ENCODE data around the gene SH3PXD2B.
"Not testable (repeated sequence)": the region's sequence is repeated elsewhere in the genome, so short reads cannot be mapped to it uniquely, and the experiment has no call there.

SH3PXD2B gene

DNA sequence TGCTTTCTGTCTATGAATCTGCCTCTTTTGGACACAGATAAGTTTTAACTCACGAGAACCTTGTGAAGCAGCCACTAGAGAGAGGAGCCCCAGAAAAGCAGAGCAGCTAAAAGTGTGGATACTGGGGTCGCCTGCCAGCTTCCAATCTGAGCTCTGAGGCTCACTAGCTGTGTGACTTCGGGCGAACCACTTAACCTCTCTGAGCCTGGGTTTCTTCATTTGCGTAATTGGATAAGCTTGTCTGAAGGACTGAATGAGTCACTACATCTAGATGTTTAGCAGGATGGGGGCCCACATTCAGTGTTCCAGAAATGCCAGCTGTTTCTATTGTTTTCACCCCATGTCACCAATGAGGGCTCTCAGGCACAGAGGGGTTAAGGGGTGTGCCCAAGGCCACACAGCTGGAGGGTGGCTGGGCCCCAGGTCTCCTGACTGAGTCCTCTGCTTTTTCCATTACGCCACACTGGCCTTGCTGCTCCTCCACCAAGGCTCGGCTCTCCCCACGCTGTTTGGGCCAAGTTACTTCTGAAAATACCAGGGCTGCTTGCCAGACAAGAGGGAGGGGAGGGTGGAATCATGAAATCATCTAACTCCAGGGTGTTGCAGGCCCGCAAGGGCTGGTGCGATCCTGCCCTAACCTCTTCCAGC, 36.2 kb downstream of the SH3PXD2B start:
- DNase-seq (ENCODE audit: low spot score), result no peak

DNA sequence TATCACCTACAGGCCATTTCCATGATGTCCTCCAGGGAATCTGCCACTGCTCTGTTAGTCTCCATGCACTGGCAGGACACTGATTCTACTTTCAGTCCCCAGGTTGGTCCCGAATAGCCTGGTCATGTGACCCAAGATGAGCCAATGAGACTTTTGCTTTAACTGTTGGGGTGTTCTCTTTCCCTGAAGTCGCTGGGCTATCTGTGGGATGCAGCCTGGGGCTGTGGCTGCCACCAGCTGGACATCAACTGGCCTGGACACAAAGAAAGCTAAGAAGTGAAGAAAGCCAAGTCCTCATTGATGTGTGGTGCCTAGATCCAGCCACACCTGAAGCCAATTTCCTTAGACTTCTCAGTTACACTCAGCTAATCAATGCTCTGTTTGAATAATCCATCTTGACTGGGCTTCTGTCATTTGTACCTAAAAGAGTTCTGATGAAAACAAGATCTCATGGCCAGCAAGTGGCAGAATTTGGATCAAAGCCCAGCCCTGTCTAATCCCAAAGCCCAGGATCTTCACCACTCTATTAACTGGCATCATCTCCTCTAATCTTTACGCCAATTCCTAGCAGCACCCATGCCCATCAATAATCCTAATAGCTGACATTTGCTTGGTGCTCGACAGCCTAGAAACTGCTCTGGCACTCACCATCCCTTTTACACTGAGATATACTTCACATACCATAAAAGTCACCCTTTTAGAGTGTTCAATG, 37.0 kb downstream of the SH3PXD2B start:
- no peak for DNase-seq (ENCODE audit: low spot score)

- DNase-seq (ENCODE audit: low spot score), result no peak
These were observed 38.7 kb downstream of the SH3PXD2B start for GRCh38 chr5:172415362-172416275.

DNA sequence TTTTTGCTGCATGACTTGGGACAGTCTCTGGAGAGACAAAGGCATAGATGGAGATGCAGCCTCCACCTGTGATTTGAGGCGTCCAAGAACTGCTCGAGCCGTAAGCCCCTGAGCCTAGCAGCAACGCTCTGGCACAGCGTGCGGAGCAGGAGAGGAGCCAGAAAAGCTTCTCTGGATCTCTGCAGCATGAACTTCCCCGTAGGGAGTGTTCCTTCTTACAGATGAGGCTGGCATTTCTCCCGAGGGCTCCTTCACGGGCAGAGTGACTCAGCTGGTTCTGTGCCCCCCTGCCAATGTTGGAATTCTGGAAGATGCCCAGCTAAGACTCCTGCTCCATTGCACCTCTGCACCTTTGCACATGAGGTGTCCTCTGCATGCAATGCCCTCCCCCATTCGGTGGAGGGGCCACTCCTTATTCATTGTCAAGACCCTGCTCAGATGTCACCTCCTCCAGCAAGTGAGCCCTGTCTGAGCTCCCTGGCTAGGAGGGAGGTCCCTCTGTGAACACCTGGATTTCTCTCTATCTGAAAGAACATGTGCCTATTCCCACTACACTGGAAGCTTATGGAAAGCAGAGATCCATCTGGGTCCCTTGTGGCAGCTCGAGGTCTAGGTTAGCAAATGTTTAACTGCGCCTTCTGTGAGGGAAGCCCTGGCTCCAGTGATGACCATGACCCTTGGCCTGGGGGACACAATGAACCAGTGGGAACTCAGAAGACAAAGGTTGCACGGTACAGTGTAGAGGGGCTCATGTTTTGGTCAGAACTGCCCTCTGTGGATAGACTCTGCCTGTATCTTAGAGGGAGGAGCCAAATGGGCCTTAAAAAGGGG, 39.6 kb downstream of the SH3PXD2B start:
- no peak for DNase-seq (ENCODE audit: low spot score)

DNA sequence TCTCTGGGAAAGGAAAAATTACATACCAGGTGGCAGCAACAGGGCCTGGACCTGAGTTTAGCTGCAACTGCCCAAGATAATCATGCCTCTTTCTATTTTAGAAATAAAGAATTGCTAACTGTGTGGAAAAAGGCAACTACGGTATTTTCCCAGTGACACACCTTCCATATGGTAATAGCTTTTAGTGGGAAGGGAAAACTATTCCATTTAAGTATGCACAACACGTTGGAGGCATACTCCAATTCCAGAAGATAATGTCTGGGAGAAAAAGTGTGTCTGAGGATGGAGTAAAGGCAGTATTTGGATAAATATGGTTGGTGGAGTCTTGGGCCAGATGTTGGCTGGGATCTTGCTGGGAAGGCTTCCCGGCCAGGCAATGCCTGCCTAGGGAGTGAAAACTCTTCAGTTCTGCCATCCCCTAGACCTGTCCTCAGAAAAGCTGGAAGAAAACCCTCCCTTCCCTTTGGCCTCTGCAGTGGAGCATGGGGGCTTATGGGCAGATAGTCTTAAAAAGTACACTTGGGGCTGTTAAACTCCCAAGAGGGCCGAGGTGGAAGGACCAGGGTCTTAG, 40.6 kb downstream of the SH3PXD2B start:
- DNase-seq (ENCODE audit: low spot score), result no peak

DNA sequence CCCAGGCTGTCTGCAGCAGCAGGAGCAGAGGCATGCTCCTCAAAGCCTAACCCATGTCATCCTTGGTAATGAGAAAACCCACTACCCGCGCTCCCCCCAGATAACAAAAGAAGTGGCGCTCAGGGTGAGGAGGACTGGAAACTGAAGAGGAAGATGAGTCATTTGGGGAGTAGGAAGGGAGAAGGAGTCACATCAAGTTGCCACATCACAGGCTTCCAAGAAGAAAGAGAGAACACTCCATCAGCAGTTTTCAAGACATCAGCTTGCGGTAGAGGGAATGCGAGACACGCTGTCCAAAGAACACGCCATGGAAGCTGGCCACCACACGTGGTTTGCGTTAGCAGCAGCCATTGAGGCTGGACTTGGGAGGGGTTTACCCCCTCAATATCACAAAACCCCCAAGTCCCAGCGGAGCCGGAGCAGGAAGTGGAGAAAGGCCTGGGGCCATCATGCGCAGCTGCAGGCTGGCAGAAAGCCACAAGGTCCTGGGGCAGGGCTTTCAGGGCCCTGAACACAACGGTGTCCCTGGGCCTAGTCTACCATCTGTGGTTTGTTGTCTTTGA, 41.5 kb downstream of the SH3PXD2B start:
- no peak for DNase-seq (ENCODE audit: low spot score)

DNA sequence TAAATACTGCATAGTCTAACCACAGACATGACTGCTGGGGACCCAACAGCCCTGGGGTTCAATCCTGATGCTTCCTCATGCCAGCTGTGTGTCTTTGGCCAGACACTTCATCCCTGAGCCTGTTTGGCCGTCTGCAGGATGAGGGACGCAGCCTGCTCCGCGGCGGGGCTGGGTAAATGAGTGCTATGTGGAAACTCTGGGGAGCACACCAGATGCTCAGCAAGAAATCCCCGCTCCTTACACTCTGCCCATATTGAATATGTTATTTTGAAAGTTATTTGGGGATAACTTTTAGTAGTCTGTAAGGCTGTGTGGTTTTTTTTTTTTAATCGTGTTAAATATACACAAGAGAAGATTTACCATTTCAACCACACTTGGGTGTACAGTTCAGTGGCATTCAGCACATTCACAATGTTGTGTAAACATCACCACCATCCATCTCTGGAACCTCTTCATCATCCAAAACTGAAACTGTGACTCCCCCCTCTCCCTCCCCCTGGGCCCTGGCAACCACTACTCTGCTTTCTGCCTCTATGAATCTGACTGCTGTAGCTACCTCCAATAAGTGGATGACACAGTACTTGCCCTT, 42.7 kb downstream of the SH3PXD2B start:
- no peak for DNase-seq (ENCODE audit: low spot score)

GRCh38 chr5:172410662-172411483, 43.5 kb downstream of the SH3PXD2B start:
- no peak for DNase-seq (ENCODE audit: low spot score)

DNA sequence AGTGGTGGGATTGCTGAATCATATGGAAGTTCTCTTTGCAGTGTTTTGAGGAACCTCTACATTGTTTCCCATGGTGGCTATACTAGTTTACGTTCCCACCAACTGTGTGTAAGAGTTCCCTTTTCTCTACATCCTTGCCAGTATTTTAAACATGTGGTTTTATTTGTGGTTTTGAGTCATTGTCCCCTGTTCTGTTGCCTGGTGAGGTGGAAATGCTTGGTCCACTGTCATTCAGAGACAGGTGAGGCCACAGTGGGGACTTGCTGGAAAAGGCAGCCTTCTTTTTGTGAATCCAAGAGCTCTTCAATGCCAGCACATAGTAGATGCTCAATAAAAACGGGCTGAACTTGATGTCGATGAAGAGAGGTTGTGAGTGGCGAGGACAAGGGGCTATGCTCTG, 44.2 kb downstream of the SH3PXD2B start:
- DNase-seq (ENCODE audit: low spot score), result no peak

GRCh38 chr5:172409477-172409876, 44.8 kb downstream of the SH3PXD2B start:
- not testable (repeated sequence) for DNase-seq (ENCODE audit: low spot score)

- DNase-seq (ENCODE audit: low spot score), result no peak
These were observed 46.5 kb downstream of the SH3PXD2B start for GRCh38 chr5:172407822-172408221.

- no peak for DNase-seq (ENCODE audit: low spot score)
These were observed 47.1 kb downstream of the SH3PXD2B start for GRCh38 chr5:172407241-172407691.

DNA sequence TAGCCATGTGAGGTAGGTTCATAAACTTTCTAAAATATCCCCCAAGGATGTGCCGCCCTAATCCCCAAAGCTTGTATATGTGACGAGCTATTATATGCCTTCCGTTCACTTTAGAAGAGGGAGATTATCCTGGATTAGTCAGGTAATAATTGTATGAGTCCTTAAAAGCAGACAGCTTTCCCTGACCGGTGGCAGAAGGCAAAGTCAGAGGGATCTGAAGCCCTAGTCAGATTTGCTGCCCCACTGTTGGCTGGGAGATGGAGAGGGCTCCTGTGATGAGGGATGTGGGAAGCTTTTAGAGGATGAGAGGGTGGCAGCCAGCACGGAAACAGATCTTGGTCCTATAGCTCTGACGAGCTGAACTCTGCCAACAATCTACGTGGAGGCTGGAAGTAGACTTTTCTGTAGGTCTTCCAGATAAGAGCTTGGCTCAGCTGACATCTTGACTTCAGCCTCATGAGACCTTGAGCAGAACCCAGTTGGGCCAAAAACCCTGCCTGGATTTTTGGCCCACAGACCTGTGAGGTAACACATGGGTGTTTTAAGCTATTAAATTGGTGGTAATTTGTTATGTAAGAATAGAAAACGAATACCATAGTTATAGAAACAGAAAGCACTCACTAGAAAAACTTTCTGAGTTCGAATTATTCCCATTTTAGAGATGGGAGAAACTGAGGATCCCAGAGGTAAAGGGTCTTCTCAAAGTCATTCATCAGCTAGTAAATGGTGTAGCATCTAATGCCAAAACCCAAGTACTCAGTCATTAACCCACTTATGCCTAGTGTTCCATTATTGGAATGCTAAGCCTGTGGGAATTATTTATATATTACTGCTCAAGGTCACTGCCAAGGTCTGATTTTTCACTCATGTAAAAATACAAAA, 48.9 kb downstream of the SH3PXD2B start:
- DNase-seq (ENCODE audit: low spot score), result no peak

DNA sequence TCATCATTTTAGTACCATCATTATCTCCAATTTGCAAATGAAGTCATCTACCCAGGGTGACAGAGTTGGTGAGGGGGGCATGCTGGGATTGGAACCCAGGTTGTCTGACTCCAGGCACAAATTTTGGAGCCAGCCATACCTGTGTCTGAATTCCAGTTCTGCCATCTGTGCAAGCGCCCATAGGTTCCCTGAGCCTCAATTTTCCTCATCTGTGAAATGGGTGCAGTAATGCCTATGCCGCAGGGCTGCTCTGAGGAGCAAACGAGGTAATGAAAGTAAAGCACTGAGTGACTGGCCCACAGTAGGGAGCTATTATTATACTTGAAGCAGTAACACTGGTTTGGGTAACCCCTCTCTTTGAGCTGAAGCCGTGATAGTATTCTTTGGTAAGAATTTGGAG, 49.6 kb downstream of the SH3PXD2B start:
- DNase-seq (ENCODE audit: low spot score), result no peak

DNA sequence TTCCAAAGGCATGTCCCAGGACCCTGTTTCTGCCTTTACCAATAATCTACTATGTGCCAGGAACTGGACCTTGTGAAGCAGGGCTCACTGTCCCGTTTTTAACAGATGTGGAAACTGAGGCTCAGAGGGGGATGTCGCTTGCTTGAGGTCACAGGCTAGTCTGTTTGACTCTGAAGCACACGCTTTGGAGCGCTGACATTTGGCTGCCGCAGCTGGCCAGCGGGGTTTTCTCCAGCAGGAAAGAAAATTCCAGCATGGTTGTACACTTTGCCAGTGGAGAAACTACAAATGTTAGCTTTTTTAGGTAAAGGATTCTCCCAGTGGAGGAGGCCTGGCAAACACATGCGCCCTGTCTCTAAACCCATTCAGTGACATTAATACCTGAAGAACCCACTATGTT, 50.5 kb downstream of the SH3PXD2B start:
- no peak for DNase-seq (ENCODE audit: low spot score)

DNA sequence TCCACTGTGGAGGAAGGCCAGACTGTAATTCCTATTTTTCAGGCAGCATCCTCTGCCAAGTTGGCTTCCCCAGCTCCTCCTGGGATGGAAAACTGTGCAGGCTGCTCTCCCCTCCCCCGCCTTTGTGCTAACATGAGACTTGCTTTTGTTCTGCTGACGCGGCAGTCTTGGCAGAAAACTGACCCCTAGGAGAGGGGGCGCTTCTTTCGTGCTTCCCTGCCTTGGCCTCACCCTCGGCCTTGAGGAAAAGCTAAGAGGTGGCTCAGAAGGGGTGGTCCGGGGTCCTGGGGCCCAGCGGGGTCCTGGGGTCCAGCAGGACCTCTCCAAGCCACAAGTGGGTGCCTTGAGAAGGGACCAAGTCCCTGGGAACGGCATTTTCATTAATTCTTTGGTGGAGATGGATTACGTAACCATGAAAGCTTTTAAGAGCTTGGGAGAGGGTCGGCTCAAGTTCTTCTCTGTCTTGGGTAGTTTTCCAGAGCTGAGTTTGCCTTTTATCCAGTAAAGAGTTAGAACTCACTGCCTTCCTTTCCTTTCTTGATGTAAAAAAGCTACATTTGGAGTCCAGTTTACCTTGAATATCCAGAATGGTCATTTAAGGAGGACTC, 51.0 kb downstream of the SH3PXD2B start:
- DNase-seq (ENCODE audit: low spot score), result no peak

DNA sequence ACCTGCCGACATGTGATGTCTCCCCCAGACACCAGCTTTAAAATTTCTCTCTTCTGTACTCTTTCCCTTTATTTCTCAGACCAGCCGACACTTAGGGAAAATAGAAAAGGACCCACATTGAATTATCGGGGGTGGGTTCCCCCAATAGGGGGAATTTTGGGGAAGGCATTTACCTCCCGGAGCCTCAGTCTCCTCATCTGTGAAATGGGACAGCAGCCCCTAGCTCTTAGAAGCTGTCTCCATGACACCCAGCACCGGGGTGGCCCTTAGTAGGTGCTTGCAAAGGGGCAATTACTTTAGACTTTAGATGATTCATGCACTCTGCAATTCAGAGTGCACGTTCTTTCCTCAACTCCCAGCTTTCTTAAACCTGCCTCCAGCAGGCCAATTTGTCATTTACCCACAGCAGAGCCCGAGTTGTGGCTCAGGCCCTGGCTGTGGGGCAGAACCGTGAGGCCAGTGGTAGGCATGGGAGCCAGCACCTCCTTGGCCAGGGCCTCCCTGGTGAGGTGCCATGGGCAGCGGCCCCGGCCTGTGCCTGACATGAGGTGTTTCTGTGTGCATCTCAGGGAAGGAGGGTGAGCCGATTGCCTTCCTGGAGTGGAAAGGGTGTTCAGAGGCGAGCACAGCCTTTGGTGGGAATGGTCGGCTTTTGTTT, 51.7 kb downstream of the SH3PXD2B start:
- no peak for DNase-seq (ENCODE audit: low spot score)

GRCh38 chr5:172402031-172402430, 52.3 kb downstream of the SH3PXD2B start:
- not testable (repeated sequence) for DNase-seq (ENCODE audit: low spot score)

All from hematopoietic multipotent progenitor cell treated with erythropoietin and hydrocortisone succinate and interleukin-3 and kit ligand, for 15 days (in vitro differentiated cells).